Activated T-helper 1 cell treated with anti-CD3 and anti-CD28 coated beads, Interleukin-12 subunit alpha, Interleukin-12 subunit beta, Interleukin-2, Interleukin-4 antibody, amounts not matched to agents 30 ng/mL and 10 ng/mL and 1 ng/mL, durations not matched to agents 14 hours and 24 hours and 36 hours (primary cell): ENCODE results near the gene WDSUB1. TPM values are rescaled to one million over a fixed set of nuclear protein-coding genes. Genes with fewer than 3 reads are reported as not detected.

Experiments
- DNase-seq: peaks from one replicate; pipeline ENCODE4 v3.0.0; 2021; ENCODE audit warnings: low spot score
- H3K27ac Mint-ChIP-seq: one replicate; pipeline ENCODE4 v1.8.0; 2021; ENCODE audit warnings: mild to moderate bottlenecking, mixed read lengths
- H3K27me3 Mint-ChIP-seq: one replicate; pipeline ENCODE4 v1.8.0; 2022; ENCODE audit warnings: mild to moderate bottlenecking, moderate library complexity, mixed read lengths; ENCODE audit not compliant: insufficient read depth
- H3K36me3 Mint-ChIP-seq: one replicate; pipeline ENCODE4 v1.8.0; 2021; ENCODE audit warnings: low read depth, mixed read lengths
- H3K4me1 Mint-ChIP-seq: one replicate; pipeline ENCODE4 v1.8.0; 2021; ENCODE audit warnings: low read depth, mixed read lengths
- H3K4me3 Mint-ChIP-seq: one replicate; pipeline ENCODE4 v1.8.0; 2021; ENCODE audit warnings: mild to moderate bottlenecking, moderate library complexity, mixed read lengths
- H3K9me3 Mint-ChIP-seq: one replicate; pipeline ENCODE4 v1.8.0; 2021; ENCODE audit warnings: mixed read lengths
- intact Hi-C: fragments of 100-400 bp; cut with micrococcal nuclease; formaldehyde crosslinking; loops from one replicate; pipeline ENCODE4 v1.15.1; 2024
- total RNA-seq: library from RNA; stranded (reverse); gene quantifications from 2 replicates; pipeline ENCODE4 v1.2.3, GENCODE V29; 2022

WDSUB1 gene
- total RNA-seq, 1 donor from 2014 or later, result 4.1 TPM

GRCh38 chr2:159211447-159212396, 74.8 kb downstream of the WDSUB1 start:
- Mint-ChIP-seq H3K27me3 (peaks cover 6% of the 10 kb centered on the region), H3K27ac (no peak overlapping the region), H3K9me3 (no peaks in the 10 kb centered on the region), H3K4me3 (no peak overlapping the region), H3K4me1 (peaks cover 10% of the 10 kb centered on the region), H3K36me3 (no peaks in the 10 kb centered on the region)
- intact Hi-C loops, result no loop called here
- DNase-seq, result no peak

DNA sequence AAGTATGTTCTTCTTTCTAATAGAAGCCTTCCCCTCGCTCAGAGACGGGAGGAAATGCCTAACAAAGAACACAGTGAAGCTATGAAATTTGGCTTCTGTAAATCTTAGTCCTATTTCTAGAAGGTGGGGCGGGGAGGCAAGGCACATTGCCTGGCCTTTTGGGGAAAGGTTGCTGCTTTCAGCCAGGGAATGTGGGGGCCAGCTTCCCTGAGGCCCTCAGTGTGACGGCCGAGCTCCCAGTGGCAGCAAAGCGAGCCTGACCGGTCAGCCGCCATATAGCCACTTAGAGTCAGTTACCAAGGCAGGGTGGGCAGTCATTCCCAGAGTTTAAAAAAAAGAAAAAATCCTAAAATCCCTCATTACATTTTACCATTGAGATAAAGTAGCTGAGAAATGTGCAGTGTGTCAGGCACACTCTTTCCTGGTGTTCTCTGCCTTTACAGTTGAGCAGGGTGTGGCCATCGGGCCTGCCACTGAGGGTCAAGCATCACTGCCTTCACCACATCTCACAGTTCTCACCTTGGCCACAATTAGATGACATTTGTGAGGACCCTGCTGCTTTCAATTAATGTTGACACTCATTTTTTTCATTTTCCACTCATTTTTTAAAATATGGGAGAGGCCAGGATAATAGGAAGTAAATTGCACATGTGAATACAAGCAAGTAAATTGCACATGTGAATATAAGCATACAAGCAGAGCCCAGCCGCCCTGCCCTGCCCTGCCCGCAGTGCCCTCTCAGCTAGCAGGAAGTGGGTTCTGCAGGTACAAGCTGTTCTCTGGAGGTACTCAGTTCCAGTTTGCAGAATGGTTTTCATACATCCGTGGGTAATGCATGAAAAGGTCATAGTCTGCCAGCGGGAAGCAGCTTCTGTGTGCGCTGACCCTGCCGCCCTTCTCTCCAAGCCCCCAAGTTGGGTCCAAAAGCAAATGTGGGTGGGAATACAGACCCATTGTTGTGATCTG, 76.9 kb downstream of the WDSUB1 start:
- no peaks in the 10 kb centered on the region for H3K36me3 Mint-ChIP-seq
- no peak for DNase-seq
- H3K27me3 Mint-ChIP-seq, result peaks cover 6% of the 10 kb centered on the region
- H3K4me1 Mint-ChIP-seq, result peaks cover 10% of the 10 kb centered on the region
- H3K27ac Mint-ChIP-seq, result no peak overlapping the region
- intact Hi-C loops, result no loop called here
- H3K9me3 Mint-ChIP-seq, result no peaks in the 10 kb centered on the region
- H3K4me3 Mint-ChIP-seq, result no peak overlapping the region

GRCh38 chr2:159208438-159208837, 78.1 kb downstream of the WDSUB1 start:
- Mint-ChIP-seq H3K9me3 (no peaks in the 10 kb centered on the region), H3K4me3 (no peak overlapping the region), H3K36me3 (no peaks in the 10 kb centered on the region), H3K4me1 (peaks cover 10% of the 10 kb centered on the region), H3K27ac (no peak overlapping the region), H3K27me3 (peaks cover 6% of the 10 kb centered on the region)
- DNase-seq, result no peak
- intact Hi-C loops, result no loop called here

GRCh38 chr2:159206736-159207380, 79.6 kb downstream of the WDSUB1 start:
- Mint-ChIP-seq H3K9me3 (no peaks in the 10 kb centered on the region), H3K4me1 (peaks cover 13% of the 10 kb centered on the region), H3K27me3 (peaks cover 3% of the 10 kb centered on the region), H3K27ac (no peak overlapping the region), H3K36me3 (no peaks in the 10 kb centered on the region), H3K4me3 (no peak overlapping the region)
- no peak for DNase-seq
- intact Hi-C loops, result no loop called here

DNA sequence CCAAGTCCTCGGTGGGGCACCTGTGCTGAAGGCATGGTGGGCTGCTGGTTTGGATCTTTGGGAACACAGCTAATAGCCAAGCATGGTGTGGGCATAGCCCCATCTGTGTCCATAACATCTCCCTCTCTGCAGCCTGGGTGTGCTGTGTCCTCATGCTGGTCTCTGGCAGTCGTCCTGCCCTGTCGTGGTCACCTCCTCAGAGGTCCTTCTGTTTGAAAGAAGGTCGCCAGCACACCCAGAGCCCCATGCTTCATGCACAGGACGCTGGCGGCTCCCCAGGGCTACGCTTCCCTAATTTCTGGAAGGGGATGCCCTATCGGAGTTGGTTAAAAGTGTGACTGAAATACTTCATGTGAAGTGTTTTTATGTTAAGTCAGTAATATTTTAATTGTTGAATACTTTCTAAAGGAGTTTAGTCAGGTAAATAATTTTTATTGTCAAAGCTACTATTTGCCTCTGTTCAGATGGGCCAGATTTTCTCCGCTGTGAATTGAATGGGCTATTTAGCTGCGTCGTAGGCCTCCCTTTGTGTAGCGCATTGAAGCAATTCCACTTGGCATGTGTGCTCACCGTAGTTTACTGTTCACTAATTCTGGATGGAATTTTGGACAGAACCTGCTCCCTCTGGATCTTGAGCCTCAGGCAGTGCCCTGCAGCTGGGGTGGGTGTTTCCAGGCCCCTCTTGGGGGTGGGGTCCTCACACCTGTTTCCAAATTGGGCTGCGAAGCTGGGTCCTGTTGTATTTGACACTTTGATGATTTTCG, 81.9 kb downstream of the WDSUB1 start:
- no peaks in the 10 kb centered on the region for H3K9me3 Mint-ChIP-seq
- no peaks in the 10 kb centered on the region for H3K27me3 Mint-ChIP-seq
- intact Hi-C loops, result no loop called here
- no peak for DNase-seq
- no peaks in the 10 kb centered on the region for H3K36me3 Mint-ChIP-seq
- H3K4me3 Mint-ChIP-seq, result no peak overlapping the region
- no peak overlapping the region for H3K27ac Mint-ChIP-seq
- peaks cover 17% of the 10 kb centered on the region for H3K4me1 Mint-ChIP-seq

GRCh38 chr2:159202568-159203071, 83.9 kb downstream of the WDSUB1 start:
- Mint-ChIP-seq H3K27ac (no peak overlapping the region), H3K36me3 (no peaks in the 10 kb centered on the region), H3K4me1 (peaks cover 14% of the 10 kb centered on the region), H3K9me3 (no peaks in the 10 kb centered on the region), H3K27me3 (peaks cover 4% of the 10 kb centered on the region), H3K4me3 (no peak overlapping the region)
- DNase-seq, result no peak
- intact Hi-C loops, result no loop called here

GRCh38 chr2:159201360-159202063, 85.0 kb downstream of the WDSUB1 start:
- peak; percentile 26 for DNase-seq
- Mint-ChIP-seq H3K9me3 (no peaks in the 10 kb centered on the region), H3K27ac (no peak overlapping the region), H3K27me3 (peaks cover 4% of the 10 kb centered on the region), H3K36me3 (no peaks in the 10 kb centered on the region), H3K4me1 (peaks cover 14% of the 10 kb centered on the region), H3K4me3 (no peak overlapping the region)
- intact Hi-C loops, result no loop called here

GRCh38 chr2:159200498-159200897, 86.0 kb downstream of the WDSUB1 start:
- no peak for DNase-seq
- peaks cover 14% of the 10 kb centered on the region for H3K4me1 Mint-ChIP-seq
- intact Hi-C loops, result no loop called here
- no peaks in the 10 kb centered on the region for H3K9me3 Mint-ChIP-seq
- peaks cover 4% of the 10 kb centered on the region for H3K27me3 Mint-ChIP-seq
- no peak overlapping the region for H3K4me3 Mint-ChIP-seq
- no peaks in the 10 kb centered on the region for H3K36me3 Mint-ChIP-seq
- no peak overlapping the region for H3K27ac Mint-ChIP-seq

DNA sequence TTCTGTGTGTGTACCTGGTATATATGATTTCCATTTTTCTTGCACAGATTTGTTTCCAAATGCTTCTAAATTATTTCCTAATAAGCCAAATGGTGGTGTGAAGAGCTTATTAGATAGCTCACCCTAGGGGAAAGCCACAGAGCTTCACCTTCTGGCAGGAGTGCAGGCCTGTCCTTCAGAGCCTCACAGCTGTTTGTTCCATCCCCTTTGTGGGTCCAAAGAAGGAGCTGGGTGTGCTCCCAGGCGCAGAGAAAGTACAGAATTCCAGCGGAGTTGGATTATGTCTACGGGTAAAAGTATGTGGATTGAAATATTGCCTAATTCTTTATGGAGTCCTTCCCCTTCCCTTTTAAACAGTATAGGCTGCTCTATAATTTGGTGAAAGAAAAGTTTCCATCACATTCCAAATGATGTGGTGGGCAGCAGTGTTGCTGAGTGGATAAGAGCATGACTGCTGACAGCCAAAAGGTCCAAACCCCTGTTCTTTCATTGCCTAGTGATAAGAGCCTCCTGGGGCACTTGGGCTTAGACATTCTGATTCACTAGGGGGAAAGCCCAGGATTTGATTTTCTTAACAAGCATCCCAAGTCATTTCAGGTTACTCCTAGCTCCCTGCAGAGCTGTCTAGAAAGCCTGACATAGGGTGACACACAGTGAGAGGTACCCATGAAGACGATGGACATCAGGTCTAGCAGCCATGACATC, 86.6 kb downstream of the WDSUB1 start:
- no peak for DNase-seq
- Mint-ChIP-seq H3K4me3 (no peak overlapping the region), H3K9me3 (no peaks in the 10 kb centered on the region), H3K27ac (no peak overlapping the region), H3K36me3 (no peaks in the 10 kb centered on the region), H3K27me3 (peaks cover 4% of the 10 kb centered on the region), H3K4me1 (peaks cover 14% of the 10 kb centered on the region)
- intact Hi-C loops, result no loop called here

GRCh38 chr2:159199236-159199635, 87.3 kb downstream of the WDSUB1 start:
- Mint-ChIP-seq H3K27ac (no peak overlapping the region), H3K27me3 (peaks cover 4% of the 10 kb centered on the region), H3K4me1 (peaks cover 14% of the 10 kb centered on the region), H3K36me3 (no peaks in the 10 kb centered on the region), H3K4me3 (no peak overlapping the region), H3K9me3 (no peaks in the 10 kb centered on the region)
- intact Hi-C loops, result no loop called here
- no peak for DNase-seq

GRCh38 chr2:159196393-159196925, 90.0 kb downstream of the WDSUB1 start:
- H3K4me1 Mint-ChIP-seq, result peaks cover 7% of the 10 kb centered on the region
- H3K4me3 Mint-ChIP-seq, result no peak overlapping the region
- no peaks in the 10 kb centered on the region for H3K9me3 Mint-ChIP-seq
- intact Hi-C loops, result no loop called here
- DNase-seq, result no peak
- no peak overlapping the region for H3K27ac Mint-ChIP-seq
- H3K36me3 Mint-ChIP-seq, result no peaks in the 10 kb centered on the region
- peaks cover 5% of the 10 kb centered on the region for H3K27me3 Mint-ChIP-seq
